ENCODE measurements around the gene CHMP6. TPM values are rescaled to one million over a fixed set of nuclear protein-coding genes. Genes with fewer than 3 reads are reported as not detected.
A peak's percentile ranks its signal among the peaks of the same experiment; 100 is the strongest.

Gene CHMP6
- total RNA-seq, 2 experiments from 2014 or later, result 29.8 to 34.6 TPM

GRCh38 chr17:81039096-81039495, 47.5 kb downstream of the CHMP6 start:
- H3K27me3 Mint-ChIP-seq, result peaks cover 22% of the 10 kb centered on the region
- CTCF ChIA-PET, result interaction anchor here (1.3 to 3.4 kb wide), 2 partner anchors 59 to 64 kb away, joined by 3 to 15 read pairs; no protein-coding TSS in a partner anchor
- DNase-seq (no peak), ATAC-seq (no peak)
- no peak overlapping the region for H3K4me3 Mint-ChIP-seq
- peaks cover 5% of the 10 kb centered on the region for H3K4me1 Mint-ChIP-seq
- H3K27ac Mint-ChIP-seq, result no peak overlapping the region
- no peaks in the 10 kb centered on the region for H3K36me3 Mint-ChIP-seq
- H3K9me3 Mint-ChIP-seq (ENCODE audit: low read depth), result no peaks in the 10 kb centered on the region

GRCh38 chr17:81039854-81040758, 48.5 kb downstream of the CHMP6 start:
- CTCF ChIA-PET, result interaction anchor here (1.2 to 1.3 kb wide), 2 partner anchors 58 to 62 kb away, joined by 3 to 5 read pairs; no protein-coding TSS in a partner anchor

GRCh38 chr17:81040791-81041337, 49.2 kb downstream of the CHMP6 start:
- Mint-ChIP-seq H3K4me3 (no peak overlapping the region), H3K4me1 (peaks cover under 1% of the 10 kb centered on the region), H3K36me3 (no peaks in the 10 kb centered on the region), H3K9me3 (ENCODE audit: low read depth) (no peaks in the 10 kb centered on the region), H3K27me3 (peaks cover 17% of the 10 kb centered on the region), H3K27ac (no peak overlapping the region)
- ATAC-seq (peak; percentile 32), DNase-seq (no peak)
- CTCF ChIA-PET, result interaction anchor here (1.2 kb wide), 1 partner anchor 61 kb away, joined by 5 read pairs; no protein-coding TSS in a partner anchor

More at GRCh38 chr17:81039854-81040758, 48.5 kb downstream of the CHMP6 start:
- DNase-seq (no peak), ATAC-seq (no peak)
- Mint-ChIP-seq H3K4me1 (peaks cover 3% of the 10 kb centered on the region), H3K27me3 (peaks cover 20% of the 10 kb centered on the region), H3K4me3 (no peak overlapping the region), H3K9me3 (ENCODE audit: low read depth) (no peaks in the 10 kb centered on the region), H3K36me3 (no peaks in the 10 kb centered on the region), H3K27ac (no peak overlapping the region)

DNA sequence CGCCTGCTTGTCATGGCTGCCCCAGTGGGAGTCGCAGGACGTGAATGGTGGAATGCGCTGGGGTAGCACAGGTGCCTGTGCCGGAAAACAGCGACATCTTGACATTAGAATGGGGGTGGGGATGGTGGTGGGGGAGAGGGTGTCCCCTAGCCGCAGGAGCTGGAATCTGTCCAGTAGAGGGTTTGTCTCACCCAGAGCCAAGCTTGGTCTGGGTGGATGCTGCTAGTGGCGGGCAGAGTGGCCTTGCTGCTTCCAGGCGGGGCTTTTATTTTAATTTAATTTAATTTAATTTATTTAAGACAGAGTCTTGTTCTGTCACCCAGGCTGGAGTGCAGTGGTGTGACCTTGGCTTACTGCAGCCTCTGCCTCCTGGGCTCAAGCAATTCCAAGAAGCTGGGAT, 51.0 kb downstream of the CHMP6 start:
- ATAC-seq, result no peak
- Mint-ChIP-seq H3K9me3 (ENCODE audit: low read depth) (no peaks in the 10 kb centered on the region), H3K36me3 (no peaks in the 10 kb centered on the region), H3K27me3 (peaks cover under 1% of the 10 kb centered on the region), H3K27ac (no peak overlapping the region), H3K4me3 (no peak overlapping the region), H3K4me1 (no peaks in the 10 kb centered on the region)
- no peak for DNase-seq
- CTCF ChIA-PET, result interaction anchor here (0.8 kb wide), 1 partner anchor 52 kb away, joined by 3 read pairs; no protein-coding TSS in a partner anchor

GRCh38 chr17:81043319-81043724, 51.7 kb downstream of the CHMP6 start:
- ATAC-seq, result no peak
- no peaks in the 10 kb centered on the region for H3K27me3 Mint-ChIP-seq
- no peak overlapping the region for H3K27ac Mint-ChIP-seq
- H3K36me3 Mint-ChIP-seq, result no peaks in the 10 kb centered on the region
- no peak for DNase-seq
- no peaks in the 10 kb centered on the region for H3K9me3 Mint-ChIP-seq (ENCODE audit: low read depth)
- H3K4me3 Mint-ChIP-seq, result no peak overlapping the region
- no peaks in the 10 kb centered on the region for H3K4me1 Mint-ChIP-seq
- CTCF ChIA-PET, result no interaction called here

- CTCF ChIA-PET, result interaction anchor here (1.5 kb wide), 1 partner anchor 58 kb away, joined by 4 read pairs; no protein-coding TSS in a partner anchor
- Mint-ChIP-seq H3K4me1 (peaks cover 3% of the 10 kb centered on the region), H3K27ac (no peak overlapping the region), H3K27me3 (no peaks in the 10 kb centered on the region), H3K9me3 (ENCODE audit: low read depth) (no peaks in the 10 kb centered on the region), H3K36me3 (no peaks in the 10 kb centered on the region), H3K4me3 (no peak overlapping the region)
- DNase-seq, result no peak
- no peak for ATAC-seq
Observed at GRCh38 chr17:81043725-81044427, 52.2 kb downstream of the CHMP6 start.

DNA sequence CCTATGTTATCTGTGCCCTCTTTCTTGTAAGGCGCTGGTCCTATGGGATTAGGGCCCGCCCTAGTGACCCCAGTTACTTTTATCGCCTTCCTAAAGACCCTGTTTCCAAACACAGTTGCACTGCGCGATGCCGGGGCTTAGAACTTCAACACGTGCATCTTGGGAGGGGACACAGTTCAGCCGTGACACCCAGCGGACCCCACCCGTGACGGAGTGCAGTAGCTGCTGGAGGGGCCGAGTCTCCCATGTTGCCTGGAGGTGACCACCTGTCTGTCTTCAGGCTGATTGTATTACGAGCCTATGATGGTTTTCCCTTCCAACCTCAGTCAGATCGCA, 52.8 kb downstream of the CHMP6 start:
- CTCF ChIA-PET, result interaction anchor here (1.5 kb wide), 1 partner anchor 58 kb away, joined by 4 read pairs; no protein-coding TSS in a partner anchor
- Mint-ChIP-seq H3K4me3 (no peak overlapping the region), H3K36me3 (no peaks in the 10 kb centered on the region), H3K4me1 (peaks cover 8% of the 10 kb centered on the region), H3K9me3 (ENCODE audit: low read depth) (no peaks in the 10 kb centered on the region), H3K27me3 (no peaks in the 10 kb centered on the region), H3K27ac (no peak overlapping the region)
- ATAC-seq (no peak), DNase-seq (no peak)

GRCh38 chr17:81044764-81045589, 53.3 kb downstream of the CHMP6 start:
- H3K4me1 Mint-ChIP-seq, result peaks cover 12% of the 10 kb centered on the region
- CTCF ChIA-PET, result interaction anchor here (1.4 to 1.5 kb wide), 2 partner anchors 22 to 57 kb away, joined by 3 to 4 read pairs; no protein-coding TSS in a partner anchor

DNA sequence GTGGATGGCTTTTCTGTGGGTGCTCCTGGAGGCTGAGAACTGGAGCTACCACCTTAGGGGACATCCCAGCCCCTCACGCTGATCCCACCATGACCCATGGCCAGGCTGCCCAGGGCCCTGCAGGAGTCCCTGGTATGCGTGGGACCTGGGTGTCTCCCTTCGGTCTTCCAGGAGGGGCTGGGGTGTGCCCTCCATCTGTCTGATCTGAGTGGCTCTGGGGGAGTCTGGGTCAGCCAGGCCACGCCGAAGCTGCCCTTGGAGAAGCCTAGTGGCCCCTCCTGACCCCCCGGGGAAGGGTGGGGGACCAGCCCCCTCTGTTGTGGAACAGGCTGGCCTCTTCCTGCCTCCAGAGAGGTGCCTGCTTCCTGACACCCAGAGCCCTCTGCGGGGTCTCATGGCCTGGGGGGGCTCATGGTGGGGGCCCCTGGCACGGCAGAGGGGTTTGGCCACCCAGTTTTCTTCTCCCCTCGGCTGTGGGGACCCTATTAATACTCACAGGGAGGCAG, 54.0 kb downstream of the CHMP6 start:
- CTCF ChIA-PET, result interaction anchor here (1.4 kb wide), 1 partner anchor 22 kb away, joined by 3 read pairs; no protein-coding TSS in a partner anchor
- H3K27me3 Mint-ChIP-seq, result no peaks in the 10 kb centered on the region
- ATAC-seq (no peak), DNase-seq (no peak)
- no peak overlapping the region for H3K4me3 Mint-ChIP-seq
- peaks cover 15% of the 10 kb centered on the region for H3K4me1 Mint-ChIP-seq
- H3K9me3 Mint-ChIP-seq (ENCODE audit: low read depth), result no peaks in the 10 kb centered on the region
- no peaks in the 10 kb centered on the region for H3K36me3 Mint-ChIP-seq
- no peak overlapping the region for H3K27ac Mint-ChIP-seq

More at GRCh38 chr17:81044764-81045589, 53.3 kb downstream of the CHMP6 start:
- ATAC-seq, result no peak
- Mint-ChIP-seq H3K27ac (no peak overlapping the region), H3K9me3 (ENCODE audit: low read depth) (no peaks in the 10 kb centered on the region), H3K27me3 (no peaks in the 10 kb centered on the region), H3K4me3 (no peak overlapping the region), H3K36me3 (no peaks in the 10 kb centered on the region)
- DNase-seq, result no peak

DNA sequence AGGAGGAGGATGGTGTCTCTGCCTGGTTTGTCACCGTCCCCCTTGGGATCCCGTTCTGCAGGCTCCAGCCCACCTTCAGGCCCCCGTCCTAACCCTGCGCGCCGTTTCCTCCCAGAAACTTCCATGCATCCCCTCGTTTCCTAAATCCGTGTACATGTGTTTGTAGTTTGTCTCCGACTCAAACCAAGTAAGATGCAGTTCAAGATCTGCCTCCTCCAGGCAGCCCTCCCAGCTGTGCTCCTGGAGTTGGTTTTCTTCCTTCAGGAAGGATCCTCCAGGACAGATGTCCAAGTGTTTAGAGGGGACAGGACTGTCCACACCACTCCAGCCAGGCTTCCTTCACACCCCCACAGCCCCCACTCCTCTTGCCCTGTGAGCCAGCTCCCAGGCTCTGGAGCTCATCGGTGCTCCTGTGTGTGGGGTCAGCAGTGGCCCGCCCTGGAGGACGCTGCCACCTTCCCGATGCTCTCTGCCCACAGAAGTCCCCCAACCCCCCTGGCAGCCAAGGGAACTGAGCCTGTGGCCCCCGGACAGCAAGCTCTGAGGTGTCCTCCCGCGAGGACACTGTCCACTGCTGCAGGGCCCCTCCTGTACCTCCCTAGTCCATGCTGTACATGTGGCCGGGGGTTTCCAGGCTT, 54.6 kb downstream of the CHMP6 start:
- DNase-seq (no peak), ATAC-seq (no peak)
- Mint-ChIP-seq H3K4me3 (no peak overlapping the region), H3K36me3 (no peaks in the 10 kb centered on the region), H3K27me3 (peaks cover 2% of the 10 kb centered on the region), H3K9me3 (ENCODE audit: low read depth) (no peaks in the 10 kb centered on the region), H3K4me1 (peaks cover 15% of the 10 kb centered on the region), H3K27ac (no peak overlapping the region)
- CTCF ChIA-PET, result interaction anchor here (1.4 kb wide), 1 partner anchor 23 kb away, joined by 3 read pairs; no protein-coding TSS in a partner anchor

DNA sequence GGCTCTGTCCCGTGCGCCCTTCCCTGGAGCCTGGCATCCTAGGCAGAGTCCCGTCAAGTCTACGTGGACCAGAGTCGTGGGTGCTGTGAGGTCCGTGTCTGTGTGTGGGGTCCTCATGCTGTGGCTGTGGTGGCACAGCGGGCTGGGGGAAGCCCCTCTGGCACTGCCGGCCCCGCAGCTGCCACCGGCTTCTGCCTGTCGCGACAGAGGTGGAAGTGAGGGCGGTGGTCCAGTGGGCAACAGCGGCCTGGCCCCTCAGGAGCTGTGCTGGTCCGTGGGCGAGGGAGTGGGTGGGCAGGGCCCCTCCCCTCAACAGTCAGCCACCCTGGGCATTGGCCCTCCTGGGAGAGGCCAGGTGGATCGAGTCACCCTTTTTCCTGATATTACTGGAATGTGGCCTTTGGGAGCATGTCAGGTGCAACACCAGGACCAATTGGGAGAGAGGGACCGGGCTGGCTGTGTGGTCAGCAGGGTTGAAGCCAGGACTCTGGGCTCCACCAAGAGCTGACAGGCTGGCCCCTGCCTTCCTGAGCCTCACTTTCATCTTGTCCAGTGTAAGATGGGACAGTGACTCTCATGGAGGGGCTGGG, 55.2 kb downstream of the CHMP6 start:
- H3K27me3 Mint-ChIP-seq, result peaks cover 2% of the 10 kb centered on the region
- H3K9me3 Mint-ChIP-seq (ENCODE audit: low read depth), result no peaks in the 10 kb centered on the region
- CTCF ChIA-PET, result interaction anchor here (2.9 to 3.4 kb wide), 2 partner anchors 22 to 55 kb away, joined by 8 to 14 read pairs; no protein-coding TSS in a partner anchor
- H3K36me3 Mint-ChIP-seq, result no peaks in the 10 kb centered on the region
- H3K27ac Mint-ChIP-seq, result no peak overlapping the region
- DNase-seq (no peak), ATAC-seq (no peak)
- no peak overlapping the region for H3K4me3 Mint-ChIP-seq
- peaks cover 15% of the 10 kb centered on the region for H3K4me1 Mint-ChIP-seq
